Vagina (tissue), 2 donors: ENCODE results near the gene COX14.

Source experiments
- POLR2A ChIP-seq, 2 donors: fragments of 450-650 bp; IDR thresholded peaks; one replicate each; pipeline ENCODE4 v1.6.1; 2017; ENCODE audit warnings: antibody characterized with exemption in 2 of 2, mild to moderate bottlenecking in 2 of 2, moderate library complexity in 2 of 2
- TF ChIP-seq, protein P1 (sequence below), 3 experiments: fragments of 450-650 bp in 2 of 3; fragments of 200-600 bp in 1 of 3; sonication (generic) in 1 of 3; IDR thresholded peaks; one replicate each; pipeline ENCODE4 v1.5.1; 2017 to 2019; ENCODE audit warnings: antibody characterized with exemption in 3 of 3, mild to moderate bottlenecking in 2 of 3, moderate library complexity in 2 of 3

DNA sequence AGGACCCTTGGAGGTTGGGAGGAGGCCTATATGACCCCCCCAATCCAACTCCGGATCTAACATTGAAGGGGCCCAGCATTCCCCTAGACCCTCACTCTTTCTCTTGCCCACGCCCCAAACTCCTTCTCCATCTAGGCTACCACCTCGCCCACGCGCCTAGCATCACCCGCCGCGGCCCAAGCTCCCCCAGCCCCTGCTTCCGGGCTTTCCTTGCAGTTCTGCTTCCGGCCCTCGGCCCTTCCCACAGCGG is 54.7 kb downstream of the COX14 start:
- no peak for TF ChIP-seq POLR2A (IDR thresholded peaks at IDR 0.05)
- TF ChIP-seq, protein P1, sequence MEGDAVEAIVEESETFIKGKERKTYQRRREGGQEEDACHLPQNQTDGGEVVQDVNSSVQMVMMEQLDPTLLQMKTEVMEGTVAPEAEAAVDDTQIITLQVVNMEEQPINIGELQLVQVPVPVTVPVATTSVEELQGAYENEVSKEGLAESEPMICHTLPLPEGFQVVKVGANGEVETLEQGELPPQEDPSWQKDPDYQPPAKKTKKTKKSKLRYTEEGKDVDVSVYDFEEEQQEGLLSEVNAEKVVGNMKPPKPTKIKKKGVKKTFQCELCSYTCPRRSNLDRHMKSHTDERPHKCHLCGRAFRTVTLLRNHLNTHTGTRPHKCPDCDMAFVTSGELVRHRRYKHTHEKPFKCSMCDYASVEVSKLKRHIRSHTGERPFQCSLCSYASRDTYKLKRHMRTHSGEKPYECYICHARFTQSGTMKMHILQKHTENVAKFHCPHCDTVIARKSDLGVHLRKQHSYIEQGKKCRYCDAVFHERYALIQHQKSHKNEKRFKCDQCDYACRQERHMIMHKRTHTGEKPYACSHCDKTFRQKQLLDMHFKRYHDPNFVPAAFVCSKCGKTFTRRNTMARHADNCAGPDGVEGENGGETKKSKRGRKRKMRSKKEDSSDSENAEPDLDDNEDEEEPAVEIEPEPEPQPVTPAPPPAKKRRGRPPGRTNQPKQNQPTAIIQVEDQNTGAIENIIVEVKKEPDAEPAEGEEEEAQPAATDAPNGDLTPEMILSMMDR (IDR thresholded peaks at IDR 0.05) = no peak
